OCI-LY3 (cell line): Measurements from ENCODE around the gene USF1.

Experiments
- EZH2phosphoT487 ChIP-seq: fragments of 200-600 bp; shearing (Covaris generic); IDR thresholded peaks from 2 replicates; pipeline ENCODE4 v1.6.1; 2018; ENCODE audit warnings: antibody characterized with exemption, mixed run types, low read depth
- TF ChIP-seq, protein P1 (sequence below): fragments of 200-600, 300-600 bp; sonication (generic); IDR thresholded peaks from 2 replicates; pipeline ENCODE4 v1.5.1; 2014; ENCODE audit warnings: antibody characterized with exemption, low read length, low read depth

DNA sequence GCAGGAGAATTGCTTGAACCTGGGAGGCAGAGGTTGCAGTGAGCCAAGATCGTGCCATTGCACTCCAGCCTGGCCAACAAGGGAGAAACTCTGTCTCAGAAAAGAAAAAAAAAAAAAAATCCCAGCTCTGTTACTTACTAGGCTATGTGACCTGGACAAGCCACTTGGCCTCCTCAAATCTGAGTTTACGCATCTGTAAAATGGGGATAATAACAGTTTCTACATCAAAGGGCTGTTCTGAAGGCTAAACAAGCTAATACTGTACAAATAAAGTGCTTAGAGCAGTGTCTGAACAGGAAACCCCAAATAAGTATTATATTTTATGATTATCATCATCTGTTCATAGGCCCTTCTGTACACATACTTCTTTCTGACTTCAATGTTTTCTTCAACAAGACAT is 38.4 kb downstream of the USF1 start:
- TF ChIP-seq, protein P1, sequence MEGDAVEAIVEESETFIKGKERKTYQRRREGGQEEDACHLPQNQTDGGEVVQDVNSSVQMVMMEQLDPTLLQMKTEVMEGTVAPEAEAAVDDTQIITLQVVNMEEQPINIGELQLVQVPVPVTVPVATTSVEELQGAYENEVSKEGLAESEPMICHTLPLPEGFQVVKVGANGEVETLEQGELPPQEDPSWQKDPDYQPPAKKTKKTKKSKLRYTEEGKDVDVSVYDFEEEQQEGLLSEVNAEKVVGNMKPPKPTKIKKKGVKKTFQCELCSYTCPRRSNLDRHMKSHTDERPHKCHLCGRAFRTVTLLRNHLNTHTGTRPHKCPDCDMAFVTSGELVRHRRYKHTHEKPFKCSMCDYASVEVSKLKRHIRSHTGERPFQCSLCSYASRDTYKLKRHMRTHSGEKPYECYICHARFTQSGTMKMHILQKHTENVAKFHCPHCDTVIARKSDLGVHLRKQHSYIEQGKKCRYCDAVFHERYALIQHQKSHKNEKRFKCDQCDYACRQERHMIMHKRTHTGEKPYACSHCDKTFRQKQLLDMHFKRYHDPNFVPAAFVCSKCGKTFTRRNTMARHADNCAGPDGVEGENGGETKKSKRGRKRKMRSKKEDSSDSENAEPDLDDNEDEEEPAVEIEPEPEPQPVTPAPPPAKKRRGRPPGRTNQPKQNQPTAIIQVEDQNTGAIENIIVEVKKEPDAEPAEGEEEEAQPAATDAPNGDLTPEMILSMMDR: no peak
- TF ChIP-seq EZH2phosphoT487: no peak
